Stimulated activated effector memory CD8-positive, alpha-beta T cell treated with anti-CD3 and anti-CD28 coated beads, Interleukin-12 subunit alpha, Interleukin-12 subunit beta, amount 100 ng/mL, for 72 hours (primary cell): Measurements from ENCODE around the gene MYOCD.
"Not testable (repeated sequence)": the region's sequence is repeated elsewhere in the genome, so short reads cannot be mapped to it uniquely, and the experiment has no call there.

Experiments used
- ATAC-seq: fragments of 150-1000 bp; cut with Tn5 transposase; 2 replicates; pipeline ENCODE4 v1.10.0; 2021
- DNase-seq, 2 donors: peaks; one replicate each; pipeline ENCODE4 v3.0.0; 2021 to 2022; ENCODE audit warnings: low spot score in 2 of 2
- H3K27ac Mint-ChIP-seq: one replicate; pipeline ENCODE4 v1.8.0; 2022; ENCODE audit warnings: mild to moderate bottlenecking, mixed read lengths
- H3K36me3 Mint-ChIP-seq: one replicate; pipeline ENCODE4 v1.8.0; 2022; ENCODE audit warnings: mild to moderate bottlenecking, mixed read lengths
- H3K4me1 Mint-ChIP-seq: one replicate; pipeline ENCODE4 v1.8.0; 2022; ENCODE audit warnings: mixed read lengths
- H3K4me3 Mint-ChIP-seq: one replicate; pipeline ENCODE4 v1.8.0; 2022; ENCODE audit warnings: mild to moderate bottlenecking, mixed read lengths
- H3K9me3 Mint-ChIP-seq: one replicate; pipeline ENCODE4 v1.8.0; 2022; ENCODE audit warnings: mixed read lengths

Gene MYOCD

DNA sequence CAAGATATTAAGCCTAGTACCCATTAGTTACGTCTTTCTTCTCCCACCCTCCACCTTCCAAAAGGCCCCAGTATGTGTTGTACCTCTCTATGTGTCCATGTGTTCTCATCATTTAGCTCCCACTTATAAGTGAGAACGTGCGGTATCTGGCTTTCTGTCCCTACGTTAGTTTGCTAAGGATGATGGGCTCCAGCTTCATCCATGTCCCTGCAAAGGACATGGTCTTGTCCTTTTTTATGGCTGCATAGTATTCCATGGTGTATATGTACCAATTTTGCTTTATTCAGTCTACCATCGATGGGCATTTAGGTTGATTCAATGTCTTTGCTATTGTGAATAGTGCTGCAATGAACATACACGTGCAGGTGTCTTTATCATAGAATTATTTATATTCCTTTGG lies 29.7 kb upstream of the MYOCD start:
- not testable (repeated sequence) for ATAC-seq, H3K27ac Mint-ChIP-seq, H3K4me3 Mint-ChIP-seq

DNA sequence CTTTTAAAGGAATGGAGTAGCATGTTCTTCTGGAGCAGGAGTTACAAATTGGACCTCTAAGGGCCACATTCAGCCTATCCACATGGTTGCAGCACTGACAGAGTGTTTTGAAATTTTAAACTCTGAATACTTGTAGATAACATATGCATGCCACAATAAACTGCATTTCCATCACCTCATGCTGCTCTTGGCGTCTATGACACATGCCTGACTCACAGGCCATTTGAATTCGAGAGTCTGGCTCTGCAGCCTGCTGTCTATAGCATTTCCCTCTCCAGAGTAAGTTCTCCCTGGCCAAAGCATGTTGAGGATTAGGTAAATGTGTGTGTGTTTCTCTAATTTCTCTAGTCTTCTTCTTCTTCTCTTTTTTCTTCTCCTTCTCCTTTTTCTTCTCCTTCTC lies 28.7 kb upstream of the MYOCD start:
- Mint-ChIP-seq H3K36me3 (no peaks in the 10 kb centered on the region), H3K4me3 (no peak overlapping the region), H3K4me1 (no peaks in the 10 kb centered on the region), H3K27ac (no peak overlapping the region), H3K9me3 (peaks cover 11% of the 10 kb centered on the region)
- ATAC-seq (no peak), DNase-seq (no peak)

More for the DNA sequence above, 29.7 kb upstream of the MYOCD start:
- not testable (repeated sequence) for H3K36me3 Mint-ChIP-seq, DNase-seq, H3K4me1 Mint-ChIP-seq
- peaks cover 11% of the 10 kb centered on the region for H3K9me3 Mint-ChIP-seq

DNA sequence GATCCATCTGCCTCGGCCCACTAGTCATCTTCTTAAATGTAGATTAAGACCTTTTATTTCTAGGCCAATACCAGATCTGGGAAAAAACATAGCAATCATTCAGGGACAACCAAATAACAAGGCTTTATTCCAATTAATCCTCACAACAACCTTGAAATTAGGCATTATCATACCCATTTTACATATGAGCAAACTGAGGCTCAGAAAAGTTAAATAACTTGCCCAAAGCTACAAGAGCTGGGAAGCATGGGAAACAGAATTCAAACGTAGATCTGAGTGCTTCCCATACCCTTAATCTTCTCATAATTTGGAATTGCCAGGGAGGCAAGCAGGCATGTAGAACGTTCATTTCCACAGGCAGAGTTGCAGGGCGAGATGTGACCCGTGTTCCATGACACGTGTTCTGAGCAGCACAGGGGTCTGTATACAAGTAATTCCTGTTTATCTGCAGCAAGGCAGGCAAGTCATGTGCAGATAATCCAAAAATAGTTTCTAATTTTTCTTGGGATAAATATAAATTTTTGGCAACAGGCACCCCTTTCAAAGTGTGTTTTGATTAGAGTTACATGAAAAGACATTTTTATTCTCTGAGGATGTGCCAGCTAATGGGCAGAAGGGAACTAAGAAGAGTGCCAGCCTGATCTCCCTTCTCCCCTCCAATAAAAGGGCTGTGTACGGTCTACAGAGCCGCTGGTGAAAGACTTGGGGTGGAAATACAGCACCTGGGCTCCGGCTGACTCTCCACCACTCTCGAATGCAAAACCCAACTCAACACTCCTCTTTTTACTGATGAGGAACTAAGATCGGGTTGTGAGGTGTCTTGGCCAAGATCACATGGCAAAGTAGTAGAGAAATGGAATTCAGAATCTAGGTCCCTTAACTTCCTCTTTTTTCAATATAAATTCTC lies 27.7 kb upstream of the MYOCD start:
- H3K36me3 Mint-ChIP-seq = no peaks in the 10 kb centered on the region
- H3K9me3 Mint-ChIP-seq = peaks cover 11% of the 10 kb centered on the region
- H3K27ac Mint-ChIP-seq = no peak overlapping the region
- DNase-seq (no peak), ATAC-seq (no peak)
- H3K4me1 Mint-ChIP-seq = no peaks in the 10 kb centered on the region
- no peak overlapping the region for H3K4me3 Mint-ChIP-seq

DNA sequence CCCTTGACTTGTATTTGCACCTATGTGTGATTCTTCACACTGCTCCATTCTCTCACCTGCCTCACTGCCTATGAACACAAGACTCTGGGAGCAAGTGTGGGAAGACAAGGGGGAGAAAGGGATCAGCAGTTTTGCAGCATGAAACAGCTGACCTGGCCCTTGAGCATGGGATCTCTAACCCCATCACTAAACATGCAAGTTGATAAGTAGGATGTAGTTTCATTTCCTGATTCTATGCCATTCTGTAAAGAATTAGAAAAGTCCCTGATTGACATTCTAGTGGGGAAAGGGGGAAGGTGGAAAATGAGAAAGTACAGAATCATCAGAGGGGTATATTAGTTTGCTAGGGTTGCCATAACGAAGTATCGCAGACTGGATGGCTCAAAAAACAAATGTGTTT lies 25.3 kb upstream of the MYOCD start:
- H3K4me3 Mint-ChIP-seq = no peak overlapping the region
- DNase-seq (no peak), ATAC-seq (no peak)
- no peaks in the 10 kb centered on the region for H3K36me3 Mint-ChIP-seq
- no peaks in the 10 kb centered on the region for H3K4me1 Mint-ChIP-seq
- H3K9me3 Mint-ChIP-seq = peaks cover 13% of the 10 kb centered on the region
- no peak overlapping the region for H3K27ac Mint-ChIP-seq

DNA sequence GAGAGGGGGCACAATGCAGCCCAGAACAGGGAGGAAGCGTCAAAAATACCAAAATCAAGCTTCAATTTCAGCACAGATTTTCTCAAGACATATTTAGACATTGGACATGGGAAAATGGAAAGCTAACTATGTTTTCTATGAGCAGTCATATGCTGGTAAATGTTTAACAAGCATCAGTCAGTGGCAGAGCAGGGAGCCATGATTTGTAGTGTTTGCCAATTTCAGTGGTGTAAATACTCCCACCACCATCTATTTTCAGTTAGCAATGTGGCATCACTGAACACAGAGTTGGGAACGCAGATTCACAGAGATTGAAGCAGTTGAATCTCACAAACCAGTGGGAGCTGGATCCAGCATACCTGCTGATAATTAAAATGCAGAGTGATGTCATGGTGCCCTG lies 24.6 kb upstream of the MYOCD start:
- DNase-seq (no peak), ATAC-seq (no peak)
- Mint-ChIP-seq H3K9me3 (peaks cover 8% of the 10 kb centered on the region), H3K27ac (no peak overlapping the region), H3K4me1 (no peaks in the 10 kb centered on the region), H3K4me3 (no peak overlapping the region), H3K36me3 (no peaks in the 10 kb centered on the region)

DNA sequence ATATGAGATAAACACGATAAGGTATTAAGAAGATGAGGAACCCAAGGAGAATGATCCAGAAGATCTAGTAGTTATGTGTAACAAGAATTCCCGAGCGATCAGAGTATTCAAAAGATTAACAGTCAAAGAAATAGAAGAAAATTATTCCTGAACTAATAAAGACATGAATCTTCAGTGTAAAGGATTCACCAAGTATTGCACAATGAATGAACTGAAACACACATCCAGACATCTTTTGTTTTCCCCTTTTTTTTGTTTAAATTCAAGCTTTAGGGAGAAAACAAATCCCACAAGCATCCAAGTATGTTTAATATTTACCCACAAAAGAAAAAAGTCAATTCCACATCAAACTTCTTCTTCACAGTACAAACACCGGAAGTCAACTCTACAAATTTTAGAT lies 23.7 kb upstream of the MYOCD start:
- Mint-ChIP-seq H3K36me3 (no peaks in the 10 kb centered on the region), H3K27ac (no peak overlapping the region), H3K4me1 (no peaks in the 10 kb centered on the region), H3K4me3 (no peak overlapping the region), H3K9me3 (peaks cover 8% of the 10 kb centered on the region)
- DNase-seq (no peak), ATAC-seq (no peak)

DNA sequence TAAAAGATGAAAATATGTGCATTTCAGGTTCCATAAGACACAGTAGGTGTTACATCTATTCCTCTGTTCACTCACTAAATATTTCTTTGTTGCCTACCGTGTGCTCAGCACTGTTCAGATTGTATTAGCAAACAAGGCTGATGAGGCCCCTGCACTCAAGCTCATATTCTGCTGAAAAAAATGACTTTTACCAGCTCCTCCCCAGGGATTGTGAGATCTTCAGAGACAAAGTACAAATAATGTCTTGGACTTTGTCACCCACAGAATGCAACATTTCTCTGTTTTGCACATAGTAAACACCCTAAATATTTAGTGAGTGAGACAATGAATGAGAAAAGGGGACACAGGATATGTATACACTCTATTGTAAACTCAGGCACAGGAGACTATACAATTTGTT lies 21.9 kb upstream of the MYOCD start:
- no peaks in the 10 kb centered on the region for H3K4me1 Mint-ChIP-seq
- H3K36me3 Mint-ChIP-seq = no peaks in the 10 kb centered on the region
- DNase-seq (no peak), ATAC-seq (no peak)
- H3K27ac Mint-ChIP-seq = no peak overlapping the region
- no peak overlapping the region for H3K4me3 Mint-ChIP-seq
- peaks cover 7% of the 10 kb centered on the region for H3K9me3 Mint-ChIP-seq

DNA sequence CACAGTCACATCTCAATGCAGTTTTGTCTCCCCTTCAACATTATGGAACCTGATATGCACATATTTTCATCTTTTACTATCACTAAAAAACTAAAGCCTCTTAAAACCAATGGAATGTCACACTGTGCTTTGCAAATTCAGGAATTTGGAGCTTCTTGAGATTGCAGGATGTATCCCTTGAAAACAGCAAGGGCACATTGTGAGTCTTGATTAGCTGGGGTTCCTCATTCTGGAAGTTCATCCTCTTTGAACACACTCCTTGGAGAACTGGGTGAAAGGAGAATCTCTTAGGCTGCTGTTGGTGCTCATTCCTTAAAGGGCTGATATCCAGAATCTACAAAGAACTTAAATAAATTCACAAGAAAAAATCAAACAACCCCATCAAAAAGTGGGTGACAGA lies 21.1 kb upstream of the MYOCD start:
- Mint-ChIP-seq H3K27ac (no peak overlapping the region), H3K36me3 (no peaks in the 10 kb centered on the region), H3K9me3 (peaks cover 7% of the 10 kb centered on the region), H3K4me1 (no peaks in the 10 kb centered on the region), H3K4me3 (no peak overlapping the region)
- ATAC-seq (no peak), DNase-seq (no peak)

DNA sequence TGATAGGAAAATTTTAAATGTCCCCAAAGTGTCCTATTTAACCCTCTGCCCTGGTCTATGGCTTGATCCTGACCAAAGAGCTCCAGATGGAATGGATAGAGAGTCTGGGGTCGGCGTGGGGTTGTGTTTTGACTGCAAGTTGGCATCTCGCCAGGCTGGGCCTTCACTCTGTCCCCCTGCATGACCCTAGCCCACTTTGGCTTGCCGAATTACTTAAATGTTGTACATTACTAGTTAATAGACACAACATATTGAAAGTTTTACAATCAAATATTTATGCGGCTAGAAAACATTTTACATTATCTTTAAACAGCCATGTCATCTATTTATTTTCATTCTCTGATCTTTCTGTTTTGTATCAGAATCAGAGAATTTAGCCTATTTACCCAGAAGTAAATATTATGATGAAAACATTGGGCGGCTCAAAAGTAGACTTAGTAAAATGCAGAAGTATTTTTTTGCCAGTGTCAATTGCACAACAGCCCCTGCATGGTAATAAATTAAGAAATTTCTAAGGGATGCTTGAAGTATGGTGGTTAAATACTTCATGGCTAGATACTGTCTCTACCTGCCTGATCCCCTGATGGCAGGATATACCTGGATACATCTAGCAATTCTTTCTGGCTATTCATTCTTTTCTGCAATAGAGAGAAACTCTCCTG lies 18.8 kb upstream of the MYOCD start:
- Mint-ChIP-seq H3K27ac (no peak overlapping the region), H3K4me3 (no peak overlapping the region), H3K9me3 (peaks cover 5% of the 10 kb centered on the region), H3K4me1 (no peaks in the 10 kb centered on the region), H3K36me3 (no peaks in the 10 kb centered on the region)
- ATAC-seq (no peak), DNase-seq (no peak)

DNA sequence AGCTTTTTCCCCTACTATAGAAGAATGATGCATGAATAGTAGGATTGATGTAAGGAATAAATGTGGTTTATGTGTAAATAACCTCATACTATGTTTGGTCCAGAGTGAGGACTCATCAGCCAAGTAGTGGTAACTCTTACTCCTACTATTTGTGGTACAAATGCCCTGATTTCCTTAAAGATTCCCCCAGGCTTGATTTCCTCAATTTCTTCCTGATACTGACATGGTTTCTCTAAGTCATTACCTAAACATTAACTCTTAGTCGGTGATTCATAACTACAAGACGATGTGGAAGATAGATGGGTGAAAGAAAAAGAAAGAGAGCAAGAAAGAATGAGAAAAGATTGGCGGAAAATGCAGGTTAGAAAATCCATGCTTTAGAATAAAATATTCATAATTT lies 17.2 kb upstream of the MYOCD start:
- Mint-ChIP-seq H3K9me3 (peaks cover 3% of the 10 kb centered on the region), H3K4me3 (no peak overlapping the region)

DNA sequence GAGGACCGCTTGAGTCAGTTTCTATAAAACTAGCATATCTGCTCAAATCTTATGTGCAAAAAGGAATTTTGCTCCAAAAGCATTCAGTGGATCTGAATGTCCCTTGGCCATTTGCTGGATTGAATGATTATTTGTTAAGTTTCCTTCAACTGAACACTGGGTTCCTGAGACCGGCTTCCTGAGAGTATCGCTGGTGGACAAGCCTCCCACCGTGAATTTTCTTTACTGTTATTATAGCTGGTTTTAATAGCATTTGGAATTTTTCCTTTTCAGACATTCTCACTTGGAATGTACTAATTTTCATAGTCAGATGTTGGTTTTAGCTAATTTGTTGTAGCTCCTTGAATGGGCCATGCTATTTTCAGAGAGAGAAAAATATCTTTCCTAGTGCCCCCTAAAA lies 9.8 kb upstream of the MYOCD start:
- Mint-ChIP-seq H3K4me1 (no peaks in the 10 kb centered on the region), H3K9me3 (peaks cover 13% of the 10 kb centered on the region), H3K27ac (no peak overlapping the region), H3K4me3 (no peak overlapping the region), H3K36me3 (no peaks in the 10 kb centered on the region)
- no peak for DNase-seq
- ATAC-seq = no peak

More for the DNA sequence above, 17.2 kb upstream of the MYOCD start:
- no peak for ATAC-seq
- H3K36me3 Mint-ChIP-seq = no peaks in the 10 kb centered on the region
- no peak for DNase-seq
- H3K4me1 Mint-ChIP-seq = no peaks in the 10 kb centered on the region
- no peak overlapping the region for H3K27ac Mint-ChIP-seq

DNA sequence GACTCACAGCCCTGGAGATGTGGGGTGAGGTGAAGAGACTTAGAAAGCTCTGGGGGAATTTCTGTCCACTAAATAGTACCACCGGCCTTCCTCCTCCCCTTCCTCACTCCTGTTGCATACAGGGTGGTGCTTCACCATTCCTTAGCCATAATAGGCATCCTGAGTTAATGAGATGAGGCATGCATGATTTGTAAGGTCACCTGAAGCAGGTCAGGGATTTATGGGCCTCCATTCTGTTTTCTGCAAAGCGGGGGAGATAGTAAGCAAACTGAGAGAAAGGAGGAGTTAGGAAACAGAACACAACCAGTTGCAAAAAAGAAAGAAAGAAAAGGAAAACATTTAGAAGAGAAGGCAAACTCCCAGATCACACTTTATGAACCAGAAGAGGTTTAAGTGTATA lies 9.3 kb upstream of the MYOCD start:
- no peak overlapping the region for H3K27ac Mint-ChIP-seq
- H3K9me3 Mint-ChIP-seq = peaks cover 13% of the 10 kb centered on the region
- H3K4me1 Mint-ChIP-seq = no peaks in the 10 kb centered on the region
- no peaks in the 10 kb centered on the region for H3K36me3 Mint-ChIP-seq
- DNase-seq (no peak), ATAC-seq (no peak)
- no peak overlapping the region for H3K4me3 Mint-ChIP-seq

DNA sequence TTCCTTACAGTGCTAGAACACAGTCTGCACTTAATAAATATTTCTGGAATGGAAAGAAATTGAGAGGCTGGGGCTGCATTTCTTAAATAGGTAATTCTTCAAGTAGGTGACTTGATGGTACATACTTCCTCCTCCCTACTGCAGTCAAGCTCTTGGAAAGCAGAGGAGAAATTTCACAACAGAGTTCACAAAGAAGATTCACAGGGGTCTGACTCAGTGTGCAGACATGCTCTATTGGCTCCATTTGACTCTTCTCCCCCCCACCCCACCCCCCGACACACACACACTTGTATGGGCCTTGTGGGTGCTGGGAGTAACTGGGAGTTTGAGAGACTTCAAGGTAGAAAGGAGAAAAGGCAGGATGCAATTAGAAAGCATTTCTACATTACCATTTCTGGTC lies 6.2 kb upstream of the MYOCD start:
- H3K27ac Mint-ChIP-seq = no peak overlapping the region
- no peak overlapping the region for H3K4me3 Mint-ChIP-seq
- H3K9me3 Mint-ChIP-seq = peaks cover 13% of the 10 kb centered on the region
- no peaks in the 10 kb centered on the region for H3K36me3 Mint-ChIP-seq
- DNase-seq (no peak), ATAC-seq (no peak)
- H3K4me1 Mint-ChIP-seq = no peaks in the 10 kb centered on the region

DNA sequence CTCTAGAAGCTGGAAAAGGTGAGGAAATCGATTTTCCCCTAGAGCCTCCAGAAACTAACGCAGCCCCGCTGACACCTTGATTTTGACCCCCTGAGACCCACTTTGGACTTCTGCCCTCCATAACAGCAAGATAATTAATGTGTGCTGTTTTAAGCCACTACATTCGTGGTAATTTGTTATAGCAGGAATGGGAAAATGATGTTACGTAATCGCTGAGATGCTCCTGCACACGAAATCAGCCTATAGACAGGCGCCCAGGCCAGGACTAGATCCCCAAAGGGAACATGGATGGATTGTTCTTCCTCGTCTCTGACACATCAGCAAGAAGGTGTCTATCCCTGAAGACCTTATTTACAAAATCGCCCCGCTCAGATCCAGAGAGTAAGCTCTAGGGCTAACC lies 1.4 kb upstream of the MYOCD start:
- H3K4me3 Mint-ChIP-seq = no peak overlapping the region

DNA sequence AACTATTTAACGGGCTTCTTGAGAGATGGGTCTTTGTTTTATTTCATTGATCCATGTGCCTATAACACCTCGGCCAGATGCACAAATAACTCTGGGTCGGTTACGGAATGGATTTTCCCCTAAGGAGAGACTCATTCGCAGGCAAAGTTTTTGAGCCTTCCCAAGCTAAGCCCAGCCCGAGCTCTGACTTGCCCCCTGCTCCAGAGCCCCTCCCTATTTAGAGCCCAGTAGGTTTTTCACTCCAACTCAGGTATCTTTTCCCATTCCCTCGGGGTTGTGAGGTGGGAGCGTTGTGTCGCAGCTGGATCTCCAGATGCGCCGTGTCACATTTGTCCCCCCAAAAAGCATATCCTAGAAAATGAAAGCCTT lies 812 bp upstream of the MYOCD start:
- Mint-ChIP-seq H3K27ac (no peak overlapping the region), H3K4me1 (no peaks in the 10 kb centered on the region), H3K9me3 (no peaks in the 10 kb centered on the region), H3K36me3 (no peaks in the 10 kb centered on the region), H3K4me3 (no peak overlapping the region)
- no peak for ATAC-seq
- DNase-seq = no peak

More for the DNA sequence above, 1.4 kb upstream of the MYOCD start:
- ATAC-seq (no peak), DNase-seq (no peak)
- Mint-ChIP-seq H3K9me3 (no peaks in the 10 kb centered on the region), H3K4me1 (no peaks in the 10 kb centered on the region), H3K36me3 (no peaks in the 10 kb centered on the region), H3K27ac (no peak overlapping the region)

DNA sequence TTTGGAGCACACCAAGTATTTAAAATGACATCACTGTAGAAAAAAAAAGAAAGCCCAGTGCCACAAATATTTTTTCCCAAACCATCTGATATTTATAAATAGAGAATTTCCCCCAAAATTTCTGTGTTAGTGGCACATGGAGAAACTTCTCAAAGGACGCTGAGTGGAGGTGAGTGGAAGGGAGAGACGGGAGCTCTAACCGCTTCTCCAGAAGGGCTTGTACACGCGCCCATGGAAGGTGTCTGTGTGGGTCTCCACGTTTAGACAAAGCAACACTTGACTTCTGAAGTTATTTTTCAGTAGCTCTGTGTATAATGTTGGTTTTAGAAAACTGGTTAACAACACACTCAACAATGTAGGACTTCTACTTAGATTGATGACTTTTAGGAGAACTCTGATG lies 1.0 kb downstream of the MYOCD start:
- H3K4me3 Mint-ChIP-seq = no peak overlapping the region
- H3K9me3 Mint-ChIP-seq = peaks cover 3% of the 10 kb centered on the region
- no peak overlapping the region for H3K27ac Mint-ChIP-seq
- DNase-seq (no peak), ATAC-seq (no peak)
- no peaks in the 10 kb centered on the region for H3K36me3 Mint-ChIP-seq
- H3K4me1 Mint-ChIP-seq = no peaks in the 10 kb centered on the region
